GM10847 (cell line): Measurements from ENCODE around the gene CDC34.

ENCODE experiments used
- POLR2A ChIP-seq: IDR thresholded peaks from 2 replicates; pipeline ENCODE4 v1.6.1; 2011; ENCODE audit not compliant: insufficient read length; ENCODE audit errors: extremely low read depth

Gene CDC34

DNA sequence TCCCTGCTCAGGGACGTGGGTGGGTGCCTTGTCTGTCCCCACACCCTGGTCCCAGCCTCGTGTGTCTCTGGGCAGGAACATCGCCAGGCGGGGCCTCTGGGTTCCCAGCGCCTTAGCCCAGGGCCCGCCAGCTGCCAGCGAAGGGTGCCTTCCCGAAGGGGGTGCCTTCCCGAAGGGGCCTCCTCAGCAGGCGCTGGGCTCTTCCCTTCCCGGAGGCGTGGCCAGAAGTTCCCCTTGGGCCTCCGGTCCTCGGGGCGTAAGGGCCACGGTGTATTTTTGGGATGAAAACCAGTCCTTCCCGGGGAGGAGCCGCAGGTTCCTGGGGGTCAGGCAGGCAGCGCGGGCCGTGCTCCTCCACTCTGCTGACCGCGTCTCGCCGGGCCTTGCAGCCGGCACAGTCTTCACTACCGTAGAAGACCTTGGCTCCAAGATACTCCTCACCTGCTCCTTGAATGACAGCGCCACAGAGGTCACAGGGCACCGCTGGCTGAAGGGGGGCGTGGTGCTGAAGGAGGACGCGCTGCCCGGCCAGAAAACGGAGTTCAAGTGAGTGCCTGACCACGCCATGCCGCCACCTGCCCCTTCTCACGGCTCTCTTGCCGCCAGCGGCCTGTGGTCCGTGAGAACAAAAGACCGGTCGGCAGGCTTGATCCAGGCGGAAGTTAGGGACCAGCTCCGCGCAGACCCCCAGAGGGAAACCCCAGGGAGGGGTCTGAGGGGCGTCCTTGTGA is 47.7 kb downstream of the CDC34 start:
- no peak for TF ChIP-seq POLR2A

- TF ChIP-seq POLR2A: no peak
Measured at GRCh38 chr19:579842-580155, 48.2 kb downstream of the CDC34 start.

DNA sequence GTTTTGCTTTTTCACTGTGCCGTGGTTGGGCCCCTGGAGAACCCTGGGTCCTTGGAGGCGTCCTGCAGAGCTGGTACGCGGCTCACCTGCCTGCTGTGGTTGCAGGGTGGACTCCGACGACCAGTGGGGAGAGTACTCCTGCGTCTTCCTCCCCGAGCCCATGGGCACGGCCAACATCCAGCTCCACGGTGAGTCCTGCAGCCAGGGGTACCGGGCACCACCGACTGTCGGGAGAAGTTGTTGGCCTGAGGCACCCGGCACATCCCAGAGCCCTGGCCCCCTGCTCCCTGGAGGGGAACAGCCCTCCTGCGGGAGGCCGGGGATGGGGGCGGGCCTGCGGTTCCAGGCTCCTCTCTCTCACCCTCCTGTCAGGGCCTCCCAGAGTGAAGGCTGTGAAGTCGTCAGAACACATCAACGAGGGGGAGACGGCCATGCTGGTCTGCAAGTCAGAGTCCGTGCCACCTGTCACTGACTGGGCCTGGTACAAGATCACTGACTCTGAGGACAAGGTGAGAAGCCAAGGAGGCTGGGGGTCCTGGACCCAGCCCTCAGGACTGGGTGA is 48.8 kb downstream of the CDC34 start:
- no peak for TF ChIP-seq POLR2A

DNA sequence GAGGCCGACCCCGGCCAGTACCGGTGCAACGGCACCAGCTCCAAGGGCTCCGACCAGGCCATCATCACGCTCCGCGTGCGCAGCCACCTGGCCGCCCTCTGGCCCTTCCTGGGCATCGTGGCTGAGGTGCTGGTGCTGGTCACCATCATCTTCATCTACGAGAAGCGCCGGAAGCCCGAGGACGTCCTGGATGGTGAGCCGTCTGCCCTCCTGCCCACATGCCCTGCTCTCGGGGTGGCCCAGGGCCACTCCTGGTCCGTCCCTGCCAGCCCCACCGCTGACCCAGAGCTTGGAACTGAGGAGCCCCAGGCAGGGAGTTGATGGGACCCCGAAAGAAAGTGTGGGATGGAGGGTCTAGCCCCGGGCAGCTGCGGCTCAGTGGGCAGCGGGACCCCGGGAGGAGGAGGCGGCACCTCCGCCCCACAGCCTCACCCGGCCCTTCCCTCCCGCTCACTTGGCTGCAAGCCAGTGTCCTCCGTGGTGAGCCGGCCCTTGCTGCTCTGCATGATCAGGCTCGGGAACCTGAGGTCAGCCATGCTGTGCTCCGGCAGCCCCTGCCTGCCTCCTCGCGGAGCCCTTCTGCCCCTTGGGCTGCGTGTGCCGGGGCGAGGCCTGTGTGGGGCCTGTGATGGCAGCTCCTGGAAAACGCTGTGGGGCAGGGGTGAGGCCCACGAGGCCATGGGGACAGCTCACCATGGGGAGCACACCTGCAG is 50.0 kb downstream of the CDC34 start:
- no peak for TF ChIP-seq POLR2A

- TF ChIP-seq POLR2A: no peak
Measured at GRCh38 chr19:582497-583197, 51.1 kb downstream of the CDC34 start.

DNA sequence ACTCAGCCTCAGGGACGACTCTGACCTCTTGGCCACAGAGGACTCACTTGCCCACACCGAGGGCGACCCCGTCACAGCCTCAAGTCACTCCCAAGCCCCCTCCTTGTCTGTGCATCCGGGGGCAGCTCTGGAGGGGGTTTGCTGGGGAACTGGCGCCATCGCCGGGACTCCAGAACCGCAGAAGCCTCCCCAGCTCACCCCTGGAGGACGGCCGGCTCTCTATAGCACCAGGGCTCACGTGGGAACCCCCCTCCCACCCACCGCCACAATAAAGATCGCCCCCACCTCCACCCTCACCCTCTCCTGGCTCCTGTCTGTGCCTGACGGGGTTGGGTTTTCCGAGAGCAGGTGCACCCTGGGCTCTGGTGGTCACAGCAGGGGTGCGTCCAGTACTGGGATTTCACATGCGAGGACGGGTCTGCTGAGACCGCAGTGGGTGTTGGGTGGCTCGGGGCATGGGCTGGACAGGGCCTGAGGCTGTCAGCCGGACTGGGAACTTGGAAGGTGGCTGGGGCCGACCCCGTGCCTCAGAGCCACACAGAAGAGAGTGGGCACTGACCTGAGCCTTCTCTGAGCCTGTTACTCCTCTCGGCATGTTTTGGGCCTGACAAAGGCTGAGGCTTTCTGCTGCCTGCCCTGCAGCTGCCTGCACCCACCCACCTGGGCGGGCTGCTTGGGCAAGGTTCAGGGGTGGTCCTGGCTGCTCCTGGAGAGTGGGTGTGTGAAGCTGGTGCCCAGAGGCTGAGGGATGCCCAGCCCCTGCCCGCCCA is 51.8 kb downstream of the CDC34 start:
- no peak for TF ChIP-seq POLR2A

DNA sequence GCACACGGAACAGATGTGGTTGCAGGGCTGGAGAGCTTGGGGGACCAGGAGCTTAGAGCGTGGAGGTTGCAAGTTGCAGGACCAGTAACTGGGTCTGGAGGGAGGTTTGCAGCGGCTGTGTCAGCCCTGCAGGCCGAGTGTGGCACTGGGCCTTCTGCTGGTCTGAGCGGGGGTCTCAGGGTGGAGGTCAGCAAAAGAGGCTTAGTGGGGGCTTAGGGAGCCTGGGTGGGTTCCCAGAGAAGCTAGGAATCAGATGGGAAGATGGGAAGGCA is 52.3 kb downstream of the CDC34 start:
- TF ChIP-seq POLR2A: no peak

DNA sequence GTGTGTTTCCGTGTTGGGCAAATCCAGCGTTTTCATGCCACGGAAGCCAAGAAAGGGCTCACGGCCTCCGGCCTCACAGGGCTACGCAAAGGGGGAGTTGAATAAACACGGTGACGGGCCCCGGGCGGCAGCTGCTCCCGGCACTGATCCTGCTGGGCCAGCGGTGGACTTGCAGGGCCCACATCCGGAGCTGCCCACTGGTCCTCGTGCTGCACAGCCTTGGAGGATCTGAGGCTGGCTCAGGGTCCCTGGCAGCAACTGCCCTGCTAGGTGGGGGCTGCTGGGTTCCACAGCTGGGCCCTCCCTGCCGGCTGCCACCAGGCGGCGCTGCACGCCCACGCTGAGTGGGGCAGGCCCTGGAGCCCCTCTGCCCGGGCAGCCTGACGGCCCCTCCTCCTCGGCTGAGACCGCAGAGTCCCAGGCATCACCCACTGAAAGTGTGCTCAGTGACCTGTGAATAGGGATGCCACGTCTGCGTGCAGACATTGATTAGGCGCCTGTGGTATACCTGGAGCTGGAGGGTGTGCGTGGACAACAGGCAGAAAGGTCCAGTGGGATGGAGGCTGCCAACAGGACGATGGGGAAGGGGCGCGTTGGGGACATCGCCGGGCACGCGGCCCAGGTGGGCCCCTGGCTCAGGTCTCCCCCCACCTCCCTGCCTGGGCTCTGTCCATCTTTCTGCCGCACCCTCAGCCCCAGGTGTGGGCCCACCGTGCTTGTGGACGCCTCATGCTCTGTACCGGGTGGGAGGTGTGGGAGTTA is 52.9 kb downstream of the CDC34 start:
- no peak for TF ChIP-seq POLR2A

DNA sequence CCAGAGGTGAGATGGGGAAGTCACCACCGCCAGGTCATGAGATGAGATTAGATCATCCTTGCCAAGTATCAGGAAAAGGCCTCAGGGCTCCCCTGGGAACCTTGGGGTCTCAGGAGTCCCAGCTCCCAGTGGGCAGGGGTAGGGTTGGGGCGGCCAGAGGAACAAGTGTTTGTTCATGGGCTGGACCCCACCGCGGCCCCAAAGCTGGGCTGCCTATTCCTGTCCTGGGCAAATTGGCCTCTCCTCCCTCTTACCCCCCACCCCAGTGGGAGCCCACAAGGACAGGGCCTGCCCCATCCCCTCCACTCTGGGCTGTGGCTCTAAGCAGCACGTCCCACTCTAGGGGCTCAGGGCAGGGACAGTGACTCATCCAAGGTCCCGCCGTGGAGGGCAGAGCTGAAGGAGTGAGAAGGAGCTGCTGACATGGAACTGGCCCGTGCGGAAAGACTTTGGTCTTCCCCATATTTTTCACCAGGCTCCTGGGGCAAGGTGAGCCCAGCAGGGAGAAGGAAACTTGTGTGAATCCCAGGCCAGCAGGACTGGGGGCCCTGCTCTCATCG is 54.1 kb downstream of the CDC34 start:
- TF ChIP-seq POLR2A: no peak

GRCh38 chr19:588093-588740 is 56.7 kb downstream of the CDC34 start:
- no peak for TF ChIP-seq POLR2A

DNA sequence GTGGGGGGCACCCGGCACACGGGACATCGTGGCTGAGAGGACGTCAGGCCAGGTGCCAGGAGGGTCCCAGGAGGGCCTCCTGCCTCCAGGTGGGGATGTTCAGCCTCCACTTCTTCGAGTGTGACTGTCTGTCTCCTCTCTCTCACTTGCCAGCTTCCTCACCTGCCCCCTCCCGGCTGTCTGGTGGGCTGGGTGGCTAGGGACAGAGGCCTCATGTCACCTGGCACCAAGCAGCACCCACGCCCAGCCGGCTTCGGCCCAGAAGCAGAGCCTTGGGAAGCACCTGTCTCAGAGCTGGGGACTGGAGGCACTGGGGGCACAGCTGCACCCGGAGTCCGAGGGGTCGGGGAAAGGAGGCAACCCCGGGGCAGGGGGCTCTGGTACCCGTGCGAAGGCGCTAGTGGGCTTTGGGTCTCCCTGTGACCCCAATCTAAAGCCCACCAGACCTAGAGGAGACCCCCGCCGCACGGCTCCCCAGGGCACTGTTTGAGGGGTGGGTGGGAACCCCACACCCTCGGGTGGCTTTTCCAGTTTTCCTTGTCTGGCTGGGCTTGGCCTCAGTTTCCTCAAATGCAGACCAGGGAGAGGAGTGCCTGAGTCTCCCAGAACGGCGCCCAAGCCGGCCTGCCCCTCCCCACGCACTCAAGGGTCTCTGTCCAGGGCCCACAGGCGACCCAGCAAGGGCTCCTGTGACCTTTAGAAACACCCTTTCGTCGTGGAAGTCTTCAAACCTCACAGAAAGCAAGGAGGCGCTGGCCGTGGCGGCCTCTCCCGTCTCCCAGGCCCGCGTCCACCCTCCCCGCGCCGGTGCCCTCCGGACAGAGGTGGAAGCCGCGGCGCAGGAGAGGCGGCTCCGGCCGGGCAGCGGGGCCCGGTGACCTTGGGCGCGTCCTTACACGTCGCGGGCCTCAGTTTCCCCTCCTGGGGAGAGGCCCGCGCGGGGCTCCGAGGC is 57.5 kb downstream of the CDC34 start:
- TF ChIP-seq POLR2A: no peak

DNA sequence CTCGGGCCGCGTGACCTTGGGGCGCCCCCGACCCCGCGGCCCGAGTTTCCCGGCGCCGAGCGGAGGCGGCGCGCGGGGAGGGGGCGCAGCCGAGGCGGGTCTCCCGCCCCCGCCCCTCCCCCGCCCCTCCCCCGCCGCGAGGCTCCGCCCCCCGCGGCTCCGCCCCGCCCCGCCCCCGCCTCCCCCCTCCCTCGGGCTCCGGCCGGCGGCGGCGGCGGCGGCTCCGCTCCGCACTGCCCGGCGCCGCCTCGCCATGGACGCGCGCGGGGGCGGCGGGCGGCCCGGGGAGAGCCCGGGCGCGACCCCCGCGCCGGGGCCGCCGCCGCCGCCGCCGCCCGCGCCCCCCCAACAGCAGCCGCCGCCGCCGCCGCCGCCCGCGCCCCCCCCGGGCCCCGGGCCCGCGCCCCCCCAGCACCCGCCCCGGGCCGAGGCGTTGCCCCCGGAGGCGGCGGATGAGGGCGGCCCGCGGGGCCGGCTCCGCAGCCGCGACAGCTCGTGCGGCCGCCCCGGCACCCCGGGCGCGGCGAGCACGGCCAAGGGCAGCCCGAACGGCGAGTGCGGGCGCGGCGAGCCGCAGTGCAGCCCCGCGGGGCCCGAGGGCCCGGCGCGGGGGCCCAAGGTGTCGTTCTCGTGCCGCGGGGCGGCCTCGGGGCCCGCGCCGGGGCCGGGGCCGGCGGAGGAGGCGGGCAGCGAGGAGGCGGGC is 58.3 kb downstream of the CDC34 start, which contains the start of gene HCN2:
Gene HCN2 (plus strand): TSS at position 189 of the 703 bp plus-strand sequence. CDS start 65 bp downstream, at position 254.
- no peak for TF ChIP-seq POLR2A
